Loucy (cell line): Measurements from ENCODE around the gene TTC13.

ENCODE experiments used
- CTCF ChIP-seq: fragments of 200-600 bp; sonication (generic); conservative IDR thresholded peaks from 2 replicates; pipeline ENCODE4 v1.5.1; 2014; ENCODE audit warnings: mild to moderate bottlenecking, antibody characterized with exemption, low read length
- EZH2phosphoT487 ChIP-seq: fragments of 200-600 bp; IDR thresholded peaks from 2 replicates; pipeline ENCODE4 v1.6.1; 2018; ENCODE audit warnings: antibody characterized with exemption, mild to moderate bottlenecking, moderate library complexity, borderline replicate concordance

- no peak for TF ChIP-seq CTCF
- no peak for TF ChIP-seq EZH2phosphoT487
Measured at GRCh38 chr1:231011963-231012362, 33.3 kb upstream of the TTC13 start.
